ENCODE data around the gene PPA1.

PPA1 gene

GRCh38 chr10:70233109-70233938 is at the start of gene PPA1:
TSS of gene PPA1 (minus strand) at chr10:70233429. CDS start at chr10:70233327, 102 bp downstream.
- H3K27ac ChIP-seq: peak within 1 kb of the TSS; percentile 88

GRCh38 chr10:70281609-70282008 is 48.4 kb upstream of the PPA1 start:
- TF ChIP-seq CTCF (conservative IDR thresholded peaks at IDR 0.05) (no peak), ZFX (IDR thresholded peaks at IDR 0.05) (no peak)
- no peak overlapping the region for H3K27ac ChIP-seq

More at GRCh38 chr10:70233109-70233938, at the start of gene PPA1:
- TF ChIP-seq CTCF (conservative IDR thresholded peaks at IDR 0.05) (peak; percentile 66), ZFX (IDR thresholded peaks at IDR 0.05) (peak; percentile 96)

GRCh38 chr10:70280099-70280498 is 46.9 kb upstream of the PPA1 start:
- no peak for TF ChIP-seq ZFX (IDR thresholded peaks at IDR 0.05)
- TF ChIP-seq CTCF (conservative IDR thresholded peaks at IDR 0.05): no peak
- H3K27ac ChIP-seq: no peak overlapping the region

GRCh38 chr10:70277396-70278030 is 44.3 kb upstream of the PPA1 start:
- TF ChIP-seq ZFX (IDR thresholded peaks at IDR 0.05): no peak
- no peak for TF ChIP-seq CTCF (conservative IDR thresholded peaks at IDR 0.05)
- no peak overlapping the region for H3K27ac ChIP-seq

DNA sequence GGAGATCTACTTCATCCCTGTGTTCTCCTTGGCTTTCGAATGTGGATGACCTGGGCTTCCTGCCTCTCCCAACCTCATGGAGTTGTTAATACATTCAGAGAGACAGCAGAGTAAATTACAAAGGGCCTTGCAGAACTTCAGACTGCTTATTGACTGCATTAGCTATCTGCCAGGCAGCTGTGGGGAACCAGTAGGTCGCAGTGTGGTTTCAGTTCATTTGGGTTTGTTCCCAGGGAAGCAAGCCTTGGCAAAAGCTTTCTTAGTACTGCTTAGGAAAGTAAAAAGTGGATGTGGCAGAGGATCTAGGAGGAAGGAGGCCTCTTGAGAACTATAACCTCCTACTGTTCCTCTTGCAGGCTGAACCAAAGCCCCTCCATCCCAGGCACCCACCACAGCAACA is 41.4 kb upstream of the PPA1 start:
- TF ChIP-seq ZFX (IDR thresholded peaks at IDR 0.05) (no peak), CTCF (conservative IDR thresholded peaks at IDR 0.05) (no peak)
- H3K27ac ChIP-seq: no peak overlapping the region

GRCh38 chr10:70272925-70273316 is 39.7 kb upstream of the PPA1 start:
- TF ChIP-seq ZFX (IDR thresholded peaks at IDR 0.05): no peak
- peak; percentile 73 for TF ChIP-seq CTCF (conservative IDR thresholded peaks at IDR 0.05)
- H3K27ac ChIP-seq: no peak overlapping the region

Measured in C4-2B (cell line).